CD1c-positive myeloid dendritic cell (primary cell): ENCODE data around the gene PEX16.
A peak's percentile ranks its signal among the peaks of the same experiment; 100 is the strongest.

Experiments
- DNase-seq: peaks from one replicate; pipeline ENCODE4 v3.0.0-alpha.2; 2016; ENCODE audit errors: extremely low spot score

Gene PEX16

GRCh38 chr11:45917623-45918330 lies at the start of gene PEX16:
TSS of gene PEX16 (minus strand) at chr11:45917877. CDS start at chr11:45917811, 66 bp downstream.
- DNase-seq = peak; percentile 98

- peak; percentile 70 for DNase-seq
Measured at GRCh38 chr11:45964911-45965389, 47.3 kb upstream of the PEX16 start.

- DNase-seq = no peak
Measured at GRCh38 chr11:45961751-45962240, 44.1 kb upstream of the PEX16 start.

- DNase-seq = no peak
Measured at GRCh38 chr11:45960387-45961095, 42.9 kb upstream of the PEX16 start.

- no peak for DNase-seq
Measured at GRCh38 chr11:45959851-45960250, 42.2 kb upstream of the PEX16 start.

GRCh38 chr11:45949992-45950407 lies 32.3 kb upstream of the PEX16 start:
- no peak for DNase-seq

- no peak for DNase-seq
Measured at GRCh38 chr11:45948356-45948755, 30.7 kb upstream of the PEX16 start.

GRCh38 chr11:45947885-45948284 lies 30.2 kb upstream of the PEX16 start:
- DNase-seq = no peak

- DNase-seq = no peak
Measured at GRCh38 chr11:45945397-45945999, 27.8 kb upstream of the PEX16 start.

- DNase-seq = no peak
Measured at GRCh38 chr11:45942381-45942780, 24.7 kb upstream of the PEX16 start.

- no peak for DNase-seq
Measured at GRCh38 chr11:45941285-45941684, 23.6 kb upstream of the PEX16 start.

GRCh38 chr11:45939836-45940235 lies 22.2 kb upstream of the PEX16 start:
- DNase-seq = no peak

- no peak for DNase-seq
Measured at GRCh38 chr11:45937916-45938315, 20.2 kb upstream of the PEX16 start.

- no peak for DNase-seq
Measured at GRCh38 chr11:45936511-45937054, 18.9 kb upstream of the PEX16 start.

- DNase-seq = peak; percentile 45
Measured at GRCh38 chr11:45935349-45936064, 17.8 kb upstream of the PEX16 start.

GRCh38 chr11:45934580-45935318 lies 17.1 kb upstream of the PEX16 start:
- no peak for DNase-seq

- DNase-seq = no peak
Measured at GRCh38 chr11:45933846-45934579, 16.3 kb upstream of the PEX16 start.

- peak; percentile 91 for DNase-seq
Measured at GRCh38 chr11:45933131-45933831, 15.6 kb upstream of the PEX16 start.

GRCh38 chr11:45932217-45932616 lies 14.5 kb upstream of the PEX16 start:
- no peak for DNase-seq

GRCh38 chr11:45931739-45932138 lies 14.1 kb upstream of the PEX16 start:
- DNase-seq = peak; percentile 21
